ENCODE data around the gene KIR3DL3. TPM values are rescaled to one million over a fixed set of nuclear protein-coding genes. Genes with fewer than 3 reads are reported as not detected.
"Not testable (repeated sequence)": the region's sequence is repeated elsewhere in the genome, so short reads cannot be mapped to it uniquely, and the experiment has no call there.

Gene KIR3DL3
- total and polyA plus RNA-seq, 9 of the 15 experiments (the other 6 are each of a cell fraction or from before 2014, with no cell fraction given), result 0.11 TPM; not detected in 8

DNA sequence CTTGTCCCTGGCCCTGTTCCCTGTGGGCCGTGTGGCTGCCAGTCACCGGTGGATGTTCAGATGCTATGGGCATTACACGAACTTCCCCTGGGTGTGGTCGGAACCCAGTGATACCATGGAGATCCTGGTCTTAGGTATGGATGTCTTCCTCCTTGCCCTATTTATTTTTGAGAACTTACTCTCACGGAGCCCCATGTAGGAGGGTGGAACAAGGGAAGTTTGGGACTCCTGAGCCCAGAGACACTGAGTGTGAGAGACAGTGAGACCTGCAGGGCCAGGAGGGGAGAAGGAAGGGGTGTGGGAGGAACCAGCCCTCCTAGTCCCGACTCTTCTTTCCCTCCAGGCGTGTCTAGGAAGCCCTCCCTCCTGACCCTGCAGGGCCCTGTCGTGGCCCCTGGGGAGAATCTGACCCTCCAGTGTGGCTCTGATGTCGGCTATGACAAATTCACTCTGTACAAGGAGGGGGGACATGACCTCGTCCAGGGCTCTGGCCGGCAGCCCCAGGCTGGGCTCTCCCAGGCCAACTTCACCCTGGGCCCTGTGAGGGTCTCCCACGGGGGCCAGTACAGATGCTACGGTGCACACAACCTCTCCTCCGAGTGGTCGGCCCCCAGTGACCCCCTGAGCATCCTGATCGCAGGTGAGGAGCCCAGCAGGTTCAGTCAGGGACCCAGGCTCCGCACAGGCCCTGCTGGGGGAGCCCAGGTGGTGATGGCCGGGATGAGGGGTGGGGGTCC, 14.9 kb upstream of the KIR3DL3 start (continued):
- TF ChIP-seq ZBTB33 (CRISPR knock-in tag; IDR thresholded peaks at IDR 0.05) (no peak), TGIF2 (CRISPR knock-in tag; IDR thresholded peaks at IDR 0.05) (no peak), OTX1 (CRISPR knock-in tag; IDR thresholded peaks at IDR 0.05) (no peak), RUNX1 (IDR thresholded peaks at IDR 0.05; ENCODE audit: low read depth) (no peak), PHB2 (IDR thresholded peaks at IDR 0.05; ENCODE audit: low read depth) (no peak), CEBPB (tag; IDR thresholded peaks at IDR 0.05) (no peak)
- TF ChIP-seq, protein P1, sequence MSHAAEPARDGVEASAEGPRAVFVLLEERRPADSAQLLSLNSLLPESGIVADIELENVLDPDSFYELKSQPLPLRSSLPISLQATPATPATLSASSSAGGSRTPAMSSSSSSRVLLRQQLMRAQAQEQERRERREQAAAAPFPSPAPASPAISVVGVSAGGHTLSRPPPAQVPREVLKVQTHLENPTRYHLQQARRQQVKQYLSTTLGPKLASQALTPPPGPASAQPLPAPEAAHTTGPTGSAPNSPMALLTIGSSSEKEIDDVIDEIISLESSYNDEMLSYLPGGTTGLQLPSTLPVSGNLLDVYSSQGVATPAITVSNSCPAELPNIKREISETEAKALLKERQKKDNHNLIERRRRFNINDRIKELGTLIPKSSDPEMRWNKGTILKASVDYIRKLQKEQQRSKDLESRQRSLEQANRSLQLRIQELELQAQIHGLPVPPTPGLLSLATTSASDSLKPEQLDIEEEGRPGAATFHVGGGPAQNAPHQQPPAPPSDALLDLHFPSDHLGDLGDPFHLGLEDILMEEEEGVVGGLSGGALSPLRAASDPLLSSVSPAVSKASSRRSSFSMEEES (CRISPR knock-in tag; IDR thresholded peaks at IDR 0.05), result no peak

DNA sequence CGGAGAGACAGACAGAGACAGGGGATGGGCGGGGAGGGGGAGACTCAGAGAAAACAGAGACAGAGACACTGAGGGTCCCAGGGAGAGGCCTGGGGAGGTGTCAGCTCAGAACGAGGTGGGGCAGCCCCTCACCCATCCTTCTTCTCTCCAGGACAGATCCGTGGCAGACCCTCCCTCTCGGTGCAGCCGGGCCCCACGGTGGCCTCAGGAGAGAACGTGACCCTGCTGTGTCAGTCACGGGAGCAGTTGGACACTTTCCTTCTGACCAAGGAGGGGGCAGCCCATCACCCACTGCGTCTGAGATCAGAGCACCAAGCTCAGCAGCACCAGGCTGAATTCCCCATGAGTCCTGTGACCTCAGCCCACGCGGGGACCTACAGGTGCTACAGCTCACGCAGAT, 14.3 kb upstream of the KIR3DL3 start:
- H3K4me1 ChIP-seq (replicated peaks in 1 of 2; ENCODE audit: control insufficient read depth in 2 of 2, insufficient read depth in 2 of 2, low read length in 2 of 2), result not testable (repeated sequence)

More for the DNA sequence above, 14.3 kb upstream of the KIR3DL3 start:
- H3K9me1 ChIP-seq (ENCODE audit: control insufficient read depth, insufficient read depth, low read length); H3K36me3 ChIP-seq (ENCODE audit: control insufficient read depth, insufficient read depth, low read length); H3K9me3 ChIP-seq (replicated peaks; ENCODE audit: control insufficient read depth, insufficient read depth, low read depth, low read length); intact Hi-C loops (cut with micrococcal nuclease); POLR2A ChIA-PET; H3K9ac ChIP-seq (ENCODE audit: insufficient read depth in 1 of 2, low read depth in 2 of 2, low read length in 2 of 2); H3K79me2 ChIP-seq (ENCODE audit: control insufficient read depth, insufficient read depth, low read length); ATAC-seq; H3K4me2 ChIP-seq (ENCODE audit: insufficient read depth, low read length); FAIRE-seq; H4K20me1 ChIP-seq (replicated peaks; ENCODE audit: control insufficient read depth, insufficient read depth, low read length); BruUV-seq (replicated peaks); CTCF ChIA-PET (ENCODE audit: low intra/inter-chr PET ratio); H2AFZ ChIP-seq (ENCODE audit: low read depth, low read length); DNase-seq (ENCODE audit: extremely low read depth in 1 of 4, low spot score in 3 of 4); in situ Hi-C loops (cut with MboI); H3K27ac ChIP-seq (ENCODE audit: extremely low read depth, low read depth, low read length); H3K4me3 ChIP-seq: not testable (repeated sequence)
- H3K27me3 ChIP-seq (ENCODE audit: control insufficient read depth in 2 of 2, insufficient read depth in 2 of 2, low read length in 2 of 2), result peaks cover 0 to 20% of the 10 kb centered on the region in 2 experiments; a peak in 3 of 5 replicates
- WGBS (ENCODE audit: insufficient coverage, low coverage, missing lambda C conversion rate), result 9% methylated on average over 6 of the region's 13 CpGs
